ENCODE measurements around the gene PCNX3. TPM values are rescaled to one million over a fixed set of nuclear protein-coding genes. Genes with fewer than 3 reads are reported as not detected.

Gene PCNX3
- 9.3 TPM for total RNA-seq
- long read RNA-seq, partial matches to known transcripts: 17 of 23 reads
- long read RNA-seq, other reads (novel, unspliced or antisense): 5 of 23 reads

DNA sequence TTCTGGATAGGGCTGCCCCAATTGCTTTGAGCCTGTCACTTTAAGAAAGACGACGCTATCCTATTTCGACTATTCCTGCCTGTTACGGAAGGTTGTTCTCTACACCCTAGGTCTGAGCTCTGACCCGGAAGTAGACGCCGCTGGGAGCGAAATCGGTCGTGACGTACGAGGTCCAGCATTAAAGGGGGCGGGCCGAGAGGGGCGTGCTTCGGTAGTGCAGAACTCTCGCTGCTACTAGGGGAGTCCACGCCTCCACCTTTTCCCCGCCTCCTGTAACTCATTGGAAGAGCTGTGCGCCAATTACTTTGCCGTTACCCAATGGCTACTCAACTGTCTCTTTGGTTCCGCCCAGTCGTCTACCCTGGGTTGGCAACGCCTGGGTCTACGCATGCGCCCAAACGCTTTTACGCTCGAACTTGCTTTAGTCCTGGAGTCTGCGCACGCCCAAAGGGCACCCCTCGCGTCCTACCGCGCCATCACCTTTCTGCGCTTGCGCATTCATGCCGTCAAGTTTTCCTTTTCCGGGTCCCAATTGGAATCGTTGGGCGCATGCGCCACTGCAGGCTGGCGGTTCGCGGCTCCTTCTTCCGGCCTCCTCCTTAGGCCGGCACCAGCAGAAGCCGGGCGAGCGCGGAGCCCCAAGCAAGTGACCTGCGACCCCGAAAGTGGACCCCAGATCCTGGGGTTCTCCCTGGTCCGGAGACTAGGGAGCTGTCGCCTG is at the start of gene PCNX3:
Gene PCNX3, plus strand, starts transcription at position 548 of the 721 bp plus-strand sequence. CDS start 536 bp downstream, outside the sequence.
- peak; percentile 90 for ATAC-seq (ENCODE audit: poor library complexity)
- intact Hi-C loops (cut with DNase I): no loop called here
- peak; percentile 100 for DNase-seq

DNA sequence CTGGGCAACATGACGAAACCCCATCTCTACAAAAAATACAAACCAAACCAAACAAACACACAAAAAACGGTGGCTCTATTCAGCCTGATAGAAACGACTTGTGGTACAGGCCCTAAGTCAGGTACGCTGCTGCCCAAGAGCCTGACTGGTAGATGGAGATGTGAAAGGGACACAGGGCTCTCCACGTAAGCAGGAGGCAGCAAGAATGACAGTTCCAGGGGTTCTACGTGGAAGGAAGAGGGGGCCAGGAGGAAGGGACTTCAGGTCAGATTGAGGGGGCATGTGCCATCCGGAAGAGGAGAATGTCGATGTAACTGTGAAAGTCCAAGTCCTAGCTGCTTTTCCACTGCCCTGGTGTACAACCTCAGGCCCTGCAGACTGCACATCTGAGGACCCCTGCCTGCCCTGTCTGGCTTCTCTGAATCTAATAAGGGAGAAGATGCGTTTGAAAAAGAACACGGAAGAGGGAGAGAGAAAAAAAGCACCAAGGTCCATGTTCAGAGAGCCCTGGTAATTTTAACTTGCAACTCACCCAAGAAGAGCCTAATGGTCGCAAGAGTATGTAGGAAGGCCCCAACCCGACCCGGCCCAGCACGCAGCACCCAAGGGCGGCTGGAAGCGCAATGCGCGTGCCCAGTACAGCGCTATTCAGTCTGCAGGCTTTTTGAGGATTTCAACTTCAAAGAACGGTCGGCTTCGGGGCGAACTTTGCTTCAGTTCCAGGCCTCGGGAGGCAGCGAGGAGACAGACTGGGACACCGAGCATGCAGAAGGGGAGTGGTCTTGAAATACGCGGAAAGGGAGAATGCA is 46.2 kb upstream of the PCNX3 start:
- intact Hi-C loops (cut with DNase I): no loop called here

DNA sequence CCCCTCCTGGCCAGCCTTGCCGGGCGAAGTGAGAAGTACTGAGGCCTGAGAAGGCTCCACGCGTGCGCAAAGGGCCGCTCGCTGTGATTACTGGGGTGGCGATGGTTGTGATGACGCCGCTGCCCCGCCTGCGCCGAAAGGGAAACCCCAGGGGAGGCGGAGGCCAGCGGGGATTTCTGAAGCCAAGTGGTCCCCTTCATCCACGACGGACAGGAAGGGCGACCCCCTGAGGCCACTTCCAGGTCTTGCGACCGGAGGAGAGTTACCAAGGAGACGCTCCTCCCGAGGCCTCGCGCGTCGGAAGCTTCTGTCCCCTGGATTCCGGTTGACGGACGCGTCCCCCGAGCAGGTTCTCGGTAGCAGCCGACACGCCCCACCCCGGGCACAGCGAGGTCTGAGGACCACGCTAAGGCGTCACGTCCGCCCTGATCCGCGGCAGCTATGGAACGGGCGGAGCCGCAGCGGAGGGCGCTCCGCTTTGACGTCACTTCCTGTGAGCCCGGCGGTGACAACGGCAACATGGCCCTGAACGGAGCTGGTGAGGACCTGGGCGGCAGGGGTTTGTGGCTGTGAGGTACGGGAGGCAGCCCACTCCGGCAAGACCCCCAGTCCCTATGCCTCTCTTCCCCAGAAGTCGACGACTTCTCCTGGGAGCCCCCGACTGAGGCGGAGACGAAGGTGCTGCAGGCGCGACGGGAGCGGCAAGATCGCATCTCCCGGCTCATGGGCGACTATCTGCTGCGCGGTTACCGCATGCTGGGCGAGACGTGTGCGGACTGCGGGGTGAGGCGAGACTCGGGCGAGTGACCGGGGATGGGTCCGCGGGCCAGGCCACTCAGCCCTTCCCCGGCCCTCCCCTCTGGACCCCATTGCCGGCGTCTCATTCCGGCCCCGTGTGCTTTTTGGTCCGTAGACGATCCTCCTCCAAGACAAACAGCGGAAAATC is 45.3 kb upstream of the PCNX3 start, which contains the start of gene ZNRD2:
Gene ZNRD2, plus strand, starts transcription at position 505 of the 946 bp plus-strand sequence. Its CDS starts 15 bp downstream, at position 520.
- ATAC-seq (ENCODE audit: poor library complexity) (peak; percentile 87), DNase-seq (peak; percentile 99)
- intact Hi-C loops (cut with DNase I): loop anchor here (5.0 kb wide), 1 partner anchor 37 kb away; no protein-coding TSS in a partner anchor

More for the DNA sequence above, 46.2 kb upstream of the PCNX3 start:
- DNase-seq (no peak), ATAC-seq (ENCODE audit: poor library complexity) (peak; percentile 25)

DNA sequence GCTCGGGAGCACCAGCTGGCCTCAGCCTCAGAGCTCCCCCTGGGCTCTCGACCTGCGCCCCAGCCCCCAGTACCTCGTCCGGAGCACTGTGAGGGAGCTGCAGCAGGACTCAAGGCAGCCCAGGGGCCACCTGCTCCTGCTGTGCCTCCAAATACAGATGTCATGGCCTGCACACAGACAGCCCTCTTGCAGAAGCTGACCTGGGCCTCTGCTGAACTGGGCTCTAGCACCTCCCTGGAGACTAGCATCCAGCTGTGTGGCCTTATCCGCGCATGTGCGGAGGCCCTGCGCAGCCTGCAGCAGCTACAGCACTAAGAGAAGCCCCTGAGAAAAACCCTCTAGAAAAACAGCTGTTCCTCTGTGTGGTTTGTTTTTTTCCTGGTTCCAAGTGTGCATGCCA is 44.2 kb upstream of the PCNX3 start:
- DNase-seq (no peak), ATAC-seq (ENCODE audit: poor library complexity) (no peak)
- intact Hi-C loops (cut with DNase I): loop anchor here (5.0 kb wide), 1 partner anchor 36 kb away; no protein-coding TSS in a partner anchor

DNA sequence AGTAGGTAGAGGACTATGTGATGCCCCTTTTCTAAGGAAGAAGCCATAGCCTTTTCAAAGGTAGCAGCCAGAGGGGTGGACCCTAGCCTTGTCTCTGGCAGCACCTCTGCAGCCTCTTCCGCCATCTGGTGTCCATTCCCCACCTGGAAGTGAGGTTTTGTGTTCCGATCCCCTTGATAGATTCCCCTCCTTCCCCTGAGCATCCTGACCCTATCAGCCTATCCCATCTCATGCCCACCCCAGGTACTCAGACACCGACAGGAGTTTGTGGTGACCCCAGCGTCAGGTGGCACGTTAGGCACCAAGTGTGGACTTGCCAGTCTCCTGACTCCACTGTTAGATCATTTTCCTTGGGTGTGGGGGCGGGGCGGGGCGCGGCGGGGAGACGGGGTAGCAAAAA is 43.6 kb upstream of the PCNX3 start:
- intact Hi-C loops (cut with DNase I): loop anchor here (5.0 kb wide), 1 partner anchor 35 kb away; no protein-coding TSS in a partner anchor
- ATAC-seq (ENCODE audit: poor library complexity) (no peak), DNase-seq (no peak)

DNA sequence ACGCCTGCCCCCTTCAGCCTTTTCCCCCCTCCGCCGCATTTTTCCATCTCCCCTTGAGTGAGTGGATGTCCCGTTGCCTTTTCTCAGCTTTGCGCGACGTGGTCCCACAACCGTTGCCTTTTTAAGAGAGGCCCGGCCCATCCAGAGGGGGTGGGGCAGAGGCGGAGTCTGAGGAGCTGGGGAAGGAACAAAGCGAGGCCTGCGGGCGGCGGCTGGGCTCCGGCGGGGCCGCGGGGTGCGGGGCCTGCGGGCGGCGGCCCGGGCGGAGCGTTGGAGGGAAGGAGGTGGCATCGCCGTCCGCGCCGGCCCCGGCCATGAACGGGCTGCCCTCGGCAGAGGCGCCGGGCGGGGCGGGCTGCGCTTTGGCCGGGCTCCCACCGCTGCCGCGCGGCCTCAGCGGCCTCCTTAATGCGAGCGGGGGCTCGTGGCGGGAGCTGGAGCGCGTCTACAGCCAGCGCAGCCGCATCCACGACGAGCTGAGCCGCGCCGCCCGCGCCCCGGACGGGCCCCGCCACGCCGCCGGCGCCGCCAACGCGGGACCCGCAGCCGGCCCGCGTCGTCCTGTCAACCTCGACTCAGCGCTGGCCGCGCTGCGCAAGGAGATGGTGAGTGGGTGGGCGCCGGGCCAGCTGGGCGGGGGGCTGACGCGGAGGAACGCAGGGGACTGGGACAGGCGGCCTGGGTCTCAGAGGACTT is 43.1 kb upstream of the PCNX3 start, which contains the start of gene FAM89B:
Gene FAM89B, plus strand, starts transcription at position 183 of the 696 bp plus-strand sequence. Its CDS starts 132 bp downstream, at position 315.
- intact Hi-C loops (cut with DNase I): loop anchor here (5.0 kb wide), 1 partner anchor 35 kb away; no protein-coding TSS in a partner anchor
- peak; percentile 21 for ATAC-seq (ENCODE audit: poor library complexity)
- peak; percentile 96 for DNase-seq

DNA sequence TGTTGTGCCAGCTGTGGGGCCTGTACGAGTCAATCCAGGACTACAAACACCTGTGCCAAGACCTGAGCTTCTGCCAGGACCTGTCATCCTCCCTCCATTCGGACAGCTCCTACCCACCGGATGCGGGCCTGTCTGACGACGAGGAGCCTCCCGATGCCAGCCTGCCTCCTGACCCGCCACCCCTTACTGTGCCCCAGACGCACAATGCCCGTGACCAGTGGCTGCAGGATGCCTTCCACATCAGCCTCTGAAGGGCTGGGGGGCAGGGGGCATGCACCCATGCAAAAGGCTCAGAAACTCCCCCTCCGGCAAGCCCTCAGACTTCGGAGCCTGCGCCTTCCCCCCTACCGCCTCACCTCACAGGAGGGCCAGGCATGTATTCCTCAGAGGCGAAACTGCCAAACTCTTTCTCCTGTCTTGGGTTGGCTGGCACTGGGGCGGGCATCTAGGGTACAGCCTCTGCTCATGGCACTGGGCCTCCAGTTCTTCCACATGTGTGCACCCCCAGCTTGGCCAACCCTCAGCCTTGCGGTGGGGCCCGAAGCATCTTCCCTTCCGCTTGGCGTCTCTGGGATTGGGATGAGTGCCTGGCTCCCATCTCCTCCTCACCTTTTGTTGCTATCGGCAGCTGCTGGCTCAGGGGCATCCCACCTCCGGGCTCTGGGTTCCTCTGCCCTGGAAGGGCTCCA is 42.0 kb upstream of the PCNX3 start:
- ATAC-seq (ENCODE audit: poor library complexity): no peak
- DNase-seq: no peak
- intact Hi-C loops (cut with DNase I): loop anchor here (5.0 kb wide), 1 partner anchor 34 kb away; no protein-coding TSS in a partner anchor

DNA sequence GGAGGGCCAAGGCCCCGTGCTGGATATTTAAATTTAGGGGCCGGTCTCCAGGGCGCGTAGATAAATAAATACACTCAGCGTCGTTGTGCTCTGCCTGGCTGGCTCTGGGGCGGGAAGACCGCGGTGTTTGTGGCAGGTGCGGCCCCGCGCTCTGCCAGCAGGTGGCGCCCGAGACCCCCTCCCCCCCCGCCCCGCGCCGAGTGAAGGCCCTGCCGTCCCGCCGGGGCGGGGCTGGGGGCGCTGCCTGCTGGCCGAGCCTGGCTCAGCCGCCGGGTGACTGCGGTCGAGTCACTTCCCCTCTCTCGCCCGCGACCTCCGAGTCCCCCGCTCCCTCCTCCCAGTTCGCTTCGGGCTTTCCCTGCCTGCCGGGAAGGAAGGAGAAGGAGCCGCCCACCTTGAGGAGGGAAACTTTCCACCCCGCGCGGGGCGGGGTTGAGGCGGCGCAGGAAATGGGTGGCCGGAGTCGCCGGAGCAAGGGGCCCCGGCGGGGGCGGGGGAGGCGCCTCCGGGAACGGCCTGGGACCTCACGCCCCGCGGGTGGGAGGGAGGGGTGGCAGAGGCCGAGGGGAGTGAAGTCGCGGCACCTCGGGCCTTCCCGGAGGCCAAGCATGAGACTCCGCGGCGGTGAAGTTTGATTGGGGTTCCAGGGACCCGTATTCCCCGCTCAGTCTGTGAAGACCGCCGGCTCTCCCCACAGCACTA is 41.3 kb upstream of the PCNX3 start:
- peak; percentile 61 for ATAC-seq (ENCODE audit: poor library complexity)
- DNase-seq: peak; percentile 95
- intact Hi-C loops (cut with DNase I): loop anchor here (5.0 kb wide), 1 partner anchor 33 kb away; no protein-coding TSS in a partner anchor

DNA sequence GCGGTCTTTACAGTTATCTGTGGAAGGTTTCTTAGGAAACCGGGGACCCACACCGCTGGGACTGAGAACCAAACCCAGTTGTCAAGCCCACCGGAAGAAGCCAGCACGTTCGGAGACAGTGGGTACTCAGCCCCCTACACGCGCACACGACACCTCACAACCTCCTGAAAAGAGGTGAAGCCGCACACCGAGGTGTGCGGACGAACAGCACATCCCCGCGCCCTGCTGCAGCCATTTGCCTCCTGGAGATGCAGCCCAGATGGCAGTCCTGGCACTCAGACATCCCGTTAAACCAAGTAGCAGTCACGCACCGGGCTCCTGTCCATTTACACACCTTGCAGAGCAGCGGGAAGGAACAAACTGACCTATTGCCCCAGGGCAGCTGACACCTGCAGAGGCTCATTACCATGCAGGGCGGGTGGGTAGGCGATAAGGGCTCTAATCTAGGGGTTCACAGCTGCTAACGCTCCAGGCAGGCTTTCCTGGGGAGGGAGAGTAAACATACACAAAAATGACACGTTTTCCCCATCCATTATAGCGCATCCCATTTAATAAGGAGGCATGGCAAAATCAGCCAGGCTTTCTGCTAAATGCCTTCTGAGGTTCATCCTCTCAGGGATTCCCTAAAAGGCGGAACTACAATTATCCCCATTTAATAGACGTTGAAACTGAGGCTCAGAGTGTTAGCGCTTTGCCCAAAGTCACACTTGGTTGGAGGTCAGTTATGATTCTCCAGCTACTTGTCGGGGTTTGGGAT is 40.6 kb upstream of the PCNX3 start:
- intact Hi-C loops (cut with DNase I): loop anchor here (5.0 kb wide), 1 partner anchor 32 kb away; no protein-coding TSS in a partner anchor
- no peak for DNase-seq
- ATAC-seq (ENCODE audit: poor library complexity): no peak

DNA sequence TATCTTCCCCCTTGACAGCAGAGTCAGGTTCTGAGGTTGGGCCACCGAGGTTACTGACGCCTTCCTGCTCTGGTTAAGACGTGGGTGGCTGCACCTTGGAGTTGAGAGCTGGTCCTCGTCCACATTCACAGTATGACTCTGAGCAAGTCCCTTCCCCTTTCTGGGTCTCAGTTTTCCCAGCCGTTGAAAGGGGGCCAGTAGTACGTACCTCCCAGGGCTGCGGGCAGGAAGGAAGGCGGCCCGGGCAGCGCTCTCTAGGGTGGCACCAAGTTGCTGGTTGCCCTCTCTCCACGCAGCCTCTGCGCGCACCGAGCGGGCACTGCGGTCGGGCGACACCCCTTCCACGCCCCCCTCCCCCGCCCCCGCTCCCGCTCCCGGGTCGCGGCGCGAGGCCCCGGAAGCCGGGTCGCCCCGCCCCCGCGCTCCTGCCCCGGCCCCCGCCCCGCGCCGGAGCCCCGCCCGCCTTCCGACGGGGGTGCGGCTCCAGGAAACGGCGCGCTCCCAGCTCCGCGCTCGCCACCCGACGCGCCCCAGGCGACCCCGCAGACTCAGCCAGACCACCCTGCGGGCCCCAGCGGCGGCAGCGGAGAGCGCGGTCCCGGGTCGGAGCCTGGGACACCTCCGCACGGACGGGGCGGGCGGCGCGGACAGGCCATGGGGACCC is 39.9 kb upstream of the PCNX3 start, which contains the start of gene EHBP1L1:
Gene EHBP1L1, plus strand, starts transcription at position 486 of the 664 bp plus-strand sequence. CDS start 250 bp downstream, outside the sequence.
- ATAC-seq (ENCODE audit: poor library complexity) (peak; percentile 28), DNase-seq (peak; percentile 87)
- intact Hi-C loops (cut with DNase I): no loop called here

DNA sequence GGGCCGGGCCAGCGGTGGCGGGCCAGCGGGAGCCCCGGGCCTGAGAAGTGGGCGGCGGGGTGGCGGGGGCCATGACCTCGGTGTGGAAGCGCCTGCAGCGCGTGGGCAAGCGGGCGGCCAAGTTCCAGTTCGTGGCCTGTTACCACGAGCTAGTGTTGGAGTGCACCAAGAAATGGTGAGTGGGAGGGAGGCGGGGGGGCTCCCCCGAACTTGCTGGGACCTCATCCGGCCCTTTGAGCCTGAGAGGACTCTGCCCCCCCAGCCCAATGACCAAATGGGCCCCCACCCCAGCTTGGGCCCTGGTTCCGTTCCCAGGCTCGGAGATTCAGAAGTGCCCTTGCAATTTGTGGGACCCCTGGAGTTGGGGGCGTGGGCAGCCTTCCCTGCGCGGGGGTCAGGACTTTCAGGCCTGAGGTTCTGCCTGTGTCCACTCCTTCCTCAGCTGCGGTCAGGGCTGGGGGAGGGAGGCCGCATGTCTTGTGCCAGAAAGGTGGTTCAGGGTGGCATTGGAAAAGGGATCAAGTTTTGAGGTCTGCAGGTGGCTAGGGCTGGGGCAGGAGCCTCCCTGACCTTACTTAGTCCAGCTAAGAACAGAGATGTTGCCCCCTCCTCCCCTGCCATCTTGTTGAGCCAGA is 39.2 kb upstream of the PCNX3 start:
- DNase-seq (no peak), ATAC-seq (ENCODE audit: poor library complexity) (no peak)
- intact Hi-C loops (cut with DNase I): no loop called here

DNA sequence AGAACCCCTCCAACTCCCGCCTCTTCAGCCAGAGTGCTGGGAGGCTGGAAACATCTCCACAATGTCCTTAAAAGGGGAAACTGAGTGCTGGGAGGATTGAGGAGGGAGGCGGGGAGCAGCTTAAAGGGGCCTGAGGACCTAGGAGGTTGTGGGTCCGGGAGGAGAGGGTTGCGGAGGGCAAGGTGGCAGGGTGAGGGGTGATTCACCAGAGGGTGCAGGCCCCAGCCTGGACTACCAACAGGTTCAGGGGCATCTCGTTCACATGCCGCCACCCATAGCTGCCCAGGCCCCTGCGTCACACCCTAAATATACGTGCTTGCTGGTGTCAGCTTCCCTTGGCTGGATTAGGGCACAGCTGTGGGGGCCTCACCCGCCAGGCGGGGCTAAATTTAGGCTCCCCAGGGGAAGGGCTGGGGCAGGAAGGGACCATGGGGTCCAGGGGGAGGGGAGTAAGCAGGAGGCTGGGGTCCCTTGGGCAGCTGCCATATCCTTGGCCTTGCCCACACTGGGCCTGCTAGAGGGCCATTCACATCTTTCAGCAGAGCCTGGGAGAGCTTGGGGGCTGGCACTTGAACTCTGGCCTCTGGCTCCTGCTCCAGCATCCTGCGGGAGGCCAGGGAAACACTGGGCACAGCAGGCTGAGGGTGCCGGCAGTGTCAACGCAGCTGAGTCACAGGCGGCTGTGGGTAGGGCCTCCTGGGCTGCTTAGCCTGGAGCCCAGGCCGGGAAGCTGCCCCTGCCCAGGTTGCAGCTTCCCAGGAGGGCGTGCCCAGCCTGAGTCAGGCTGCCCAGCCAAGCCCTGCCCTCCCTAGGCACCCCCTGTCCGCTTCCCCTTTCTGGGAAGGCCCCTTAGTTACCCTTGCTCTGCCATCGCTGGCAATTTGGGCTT is 38.5 kb upstream of the PCNX3 start:
- peak; percentile 81 for DNase-seq
- intact Hi-C loops (cut with DNase I): no loop called here
- peak; percentile 18 for ATAC-seq (ENCODE audit: poor library complexity)

DNA sequence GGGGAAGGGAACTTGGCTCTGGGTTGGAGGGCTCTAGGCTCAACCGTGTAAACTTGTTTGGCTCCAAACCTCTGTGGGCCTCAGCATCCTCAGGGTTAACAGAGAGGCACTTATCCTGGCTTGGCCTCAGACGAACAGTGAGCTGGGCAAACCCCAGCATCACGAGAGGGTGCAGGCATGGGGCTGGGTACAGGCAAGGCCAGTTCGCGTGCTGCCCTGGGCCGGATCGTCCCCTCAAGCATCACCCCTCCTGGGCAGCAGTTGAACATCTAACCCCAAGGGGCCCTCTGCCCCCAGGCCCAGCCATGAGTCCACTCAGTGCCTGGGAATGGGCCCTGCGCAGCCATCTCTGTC is 37.8 kb upstream of the PCNX3 start:
- no peak for DNase-seq
- no peak for ATAC-seq (ENCODE audit: poor library complexity)
- intact Hi-C loops (cut with DNase I): no loop called here

DNA sequence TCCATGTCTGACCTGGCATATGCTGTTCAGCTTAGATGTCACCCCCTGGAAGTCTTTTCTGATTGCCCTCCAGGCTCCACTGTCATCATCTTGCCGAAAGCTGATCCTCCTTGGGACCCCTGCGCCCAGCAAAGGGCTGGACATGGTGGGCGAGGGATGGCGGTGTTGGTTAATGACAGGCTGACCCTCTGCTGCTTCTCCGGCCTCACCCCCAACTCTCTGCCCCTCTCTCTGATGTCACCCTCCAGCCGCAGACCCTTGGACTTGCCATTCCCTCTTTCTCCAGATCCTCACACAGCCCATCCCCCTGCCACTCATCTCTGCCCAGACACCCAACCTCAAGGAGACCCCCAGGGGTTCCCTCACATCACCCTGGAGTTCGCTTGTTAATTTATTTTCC is 37.4 kb upstream of the PCNX3 start:
- no peak for ATAC-seq (ENCODE audit: poor library complexity)
- no peak for DNase-seq
- intact Hi-C loops (cut with DNase I): no loop called here

All from Right ventricle myocardium superior (tissue), 1 donor.